NCI-H1092 (cell line): ENCODE measurements around the gene ENTPD8.

Experiments
- DNase-seq: peaks from one replicate; lab custom pipeline; 2025; lab: John Stamatoyannopoulos, UW

Gene ENTPD8, protein sequence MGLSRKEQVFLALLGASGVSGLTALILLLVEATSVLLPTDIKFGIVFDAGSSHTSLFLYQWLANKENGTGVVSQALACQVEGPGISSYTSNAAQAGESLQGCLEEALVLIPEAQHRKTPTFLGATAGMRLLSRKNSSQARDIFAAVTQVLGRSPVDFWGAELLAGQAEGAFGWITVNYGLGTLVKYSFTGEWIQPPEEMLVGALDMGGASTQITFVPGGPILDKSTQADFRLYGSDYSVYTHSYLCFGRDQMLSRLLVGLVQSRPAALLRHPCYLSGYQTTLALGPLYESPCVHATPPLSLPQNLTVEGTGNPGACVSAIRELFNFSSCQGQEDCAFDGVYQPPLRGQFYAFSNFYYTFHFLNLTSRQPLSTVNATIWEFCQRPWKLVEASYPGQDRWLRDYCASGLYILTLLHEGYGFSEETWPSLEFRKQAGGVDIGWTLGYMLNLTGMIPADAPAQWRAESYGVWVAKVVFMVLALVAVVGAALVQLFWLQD

GRCh38 chr9:137441289-137441934 lies at the start of gene ENTPD8:
ENTPD8 (minus strand) TSS chr9:137441357; CDS start chr9:137438285, 3,072 bp downstream.
- DNase-seq: peak; percentile 38

DNA sequence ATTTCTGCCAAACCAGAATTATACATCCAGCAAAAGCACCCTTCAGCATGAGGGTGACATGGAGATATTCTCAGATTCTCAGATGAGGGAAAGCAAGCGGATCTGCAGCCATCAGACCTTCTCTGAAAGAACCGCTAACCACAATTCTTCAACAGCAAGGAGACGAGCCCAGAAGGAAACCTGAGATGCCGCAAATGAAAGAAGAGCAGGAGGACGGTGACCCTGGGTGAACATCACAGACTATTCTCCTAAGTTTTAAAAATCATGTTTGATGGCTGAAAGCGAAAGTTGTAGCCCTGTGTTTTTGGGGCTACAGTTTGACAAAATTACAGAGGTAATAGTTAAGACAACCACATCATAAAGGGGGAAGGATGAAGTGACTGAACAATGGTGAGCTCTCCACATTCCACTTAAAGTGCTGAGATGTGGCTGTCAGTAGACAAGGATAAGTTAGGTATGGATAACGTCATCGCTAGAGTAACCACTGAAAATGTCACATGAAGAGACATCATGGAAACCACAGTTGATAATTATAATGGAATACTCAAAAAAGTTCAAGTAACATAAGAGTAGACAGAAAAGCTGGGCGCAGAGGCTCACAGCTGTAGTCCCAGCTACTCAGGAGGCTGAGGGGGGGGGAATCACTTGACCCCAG lies 49.5 kb upstream of the ENTPD8 start:
- no peak for DNase-seq

DNA sequence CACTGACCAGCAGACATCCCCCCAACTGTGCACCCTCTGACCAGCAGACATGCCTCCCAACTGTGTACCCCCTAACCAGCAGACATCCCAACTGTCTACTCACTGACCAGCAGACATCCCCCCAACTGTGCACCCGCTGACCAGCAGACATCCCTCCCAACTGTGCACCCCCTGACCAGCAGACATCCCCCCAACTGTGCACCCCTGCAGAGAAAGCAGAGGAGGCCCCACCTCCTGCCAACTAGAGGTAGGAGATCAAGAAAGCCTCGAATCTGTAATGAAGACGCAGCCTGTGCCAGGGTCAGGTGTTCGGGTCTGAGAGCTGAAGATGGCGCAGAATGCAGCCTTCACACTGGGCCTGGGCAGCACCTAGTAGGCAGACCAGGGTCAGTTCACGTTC lies 47.7 kb upstream of the ENTPD8 start:
- DNase-seq: no peak

GRCh38 chr9:137488327-137488653 lies 47.1 kb upstream of the ENTPD8 start:
- DNase-seq: peak; percentile 23

DNA sequence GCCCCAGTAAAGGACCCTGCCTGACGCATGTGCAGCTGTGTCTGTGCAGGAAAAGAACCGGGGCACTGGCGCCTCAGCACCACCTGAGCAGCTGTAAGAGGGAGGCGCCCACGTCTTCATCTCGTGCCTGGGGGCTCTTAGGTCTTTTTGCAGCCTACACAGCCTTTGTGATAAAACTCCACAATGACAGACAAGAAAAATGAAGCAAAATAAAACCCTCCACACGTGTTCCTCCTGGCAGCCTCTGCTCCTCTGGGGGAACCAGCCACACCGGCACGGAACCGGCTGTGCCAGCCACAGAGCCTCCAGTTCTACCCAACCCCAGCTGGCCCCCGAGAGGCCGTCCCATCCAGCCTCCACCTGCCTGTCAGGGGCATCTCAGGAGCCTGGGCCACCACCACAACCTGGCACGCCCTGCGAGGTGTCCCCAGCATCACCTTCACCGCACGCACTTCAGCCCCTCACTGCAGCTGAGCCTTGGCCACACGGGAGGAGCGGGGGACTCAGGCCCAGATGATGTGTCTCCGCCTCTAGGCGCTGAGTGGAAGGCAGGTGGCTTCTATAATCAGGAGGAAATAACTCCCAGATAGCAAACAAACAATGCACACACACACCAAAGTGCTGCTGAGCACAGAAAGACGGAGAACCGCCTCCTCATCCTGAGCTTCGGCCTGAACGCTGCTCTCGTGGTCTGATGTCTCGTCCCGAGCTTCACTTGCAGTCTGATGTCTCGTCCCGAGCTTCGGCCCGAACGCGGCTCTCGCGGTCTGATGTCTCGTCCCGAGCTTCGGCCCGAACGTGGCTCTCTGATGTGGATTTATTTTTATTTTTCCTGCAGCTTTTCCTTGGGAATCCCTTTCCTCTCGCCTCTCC lies 46.5 kb upstream of the ENTPD8 start:
- peak; percentile 46 for DNase-seq

- no peak for DNase-seq
Measured at GRCh38 chr9:137486545-137487453, 45.6 kb upstream of the ENTPD8 start.

- no peak for DNase-seq
Measured at GRCh38 chr9:137486141-137486490, 45.0 kb upstream of the ENTPD8 start.

DNA sequence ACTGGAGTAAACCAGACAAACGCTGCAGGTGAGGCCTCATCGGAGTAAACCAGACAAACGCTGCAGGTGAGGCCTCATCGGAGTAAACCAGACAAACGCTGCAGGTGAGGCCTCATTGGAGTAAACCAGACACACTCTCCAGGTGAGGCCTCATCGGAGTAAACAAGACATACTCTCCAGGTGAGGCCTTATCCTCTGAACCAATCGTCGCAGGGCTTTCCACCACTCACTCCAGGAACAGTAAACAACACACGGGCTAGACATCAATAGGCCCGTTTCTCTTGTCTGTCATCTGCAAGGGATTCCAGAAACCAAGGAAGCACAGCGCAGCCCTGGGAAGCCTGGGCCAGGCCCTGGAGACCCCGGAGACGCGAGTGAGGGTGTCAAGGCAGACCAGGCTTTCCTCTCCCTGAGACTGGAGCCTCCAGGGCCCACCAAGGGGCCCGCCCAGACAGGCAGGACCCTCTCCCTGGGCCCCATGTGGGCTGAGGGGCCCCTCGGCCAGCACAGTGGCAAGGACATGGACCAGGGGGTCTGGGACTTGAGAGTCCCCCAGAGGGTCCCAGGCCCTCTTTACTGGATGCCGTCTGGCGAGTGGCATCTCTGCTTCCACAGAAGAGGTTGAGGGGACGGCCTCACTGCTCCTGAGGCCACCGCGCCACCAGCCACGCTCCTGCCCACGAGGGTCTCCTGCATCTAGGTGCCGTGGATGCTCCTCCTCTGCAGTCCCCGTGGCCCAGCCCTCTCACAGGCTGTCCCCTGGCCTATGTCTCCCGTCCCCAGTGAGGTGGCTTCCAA lies 44.4 kb upstream of the ENTPD8 start:
- no peak for DNase-seq

- no peak for DNase-seq
Measured at GRCh38 chr9:137484551-137485315, 43.6 kb upstream of the ENTPD8 start.

- no peak for DNase-seq
Measured at GRCh38 chr9:137482094-137482781, 41.1 kb upstream of the ENTPD8 start.

GRCh38 chr9:137480686-137481683 lies 39.8 kb upstream of the ENTPD8 start:
- no peak for DNase-seq

GRCh38 chr9:137479892-137480685 lies 38.9 kb upstream of the ENTPD8 start:
- no peak for DNase-seq

GRCh38 chr9:137478962-137479861 lies 38.1 kb upstream of the ENTPD8 start:
- DNase-seq: peak; percentile 58

DNA sequence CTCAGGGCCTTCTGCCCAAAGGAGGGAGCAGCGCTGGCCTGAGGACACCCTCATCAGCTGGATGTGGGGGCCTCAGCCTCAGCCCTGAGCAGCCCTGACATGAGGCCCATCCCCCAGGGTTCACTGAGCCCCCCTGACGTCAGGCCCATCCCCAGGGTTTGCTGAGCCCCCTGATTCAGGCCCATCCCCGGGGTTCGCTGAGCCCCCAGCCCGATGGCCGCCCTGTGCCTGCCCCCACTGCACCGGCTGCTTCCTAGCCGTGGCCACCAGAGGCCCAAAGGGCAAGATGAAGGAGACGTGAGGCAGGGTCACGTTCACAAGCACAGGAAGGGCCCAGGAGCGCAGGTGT lies 37.4 kb upstream of the ENTPD8 start:
- no peak for DNase-seq

GRCh38 chr9:137477778-137478612 lies 36.8 kb upstream of the ENTPD8 start:
- no peak for DNase-seq
